GM15510 (cell line): ENCODE results near the gene TPK1.

Source experiments
- POLR2A ChIP-seq: IDR thresholded peaks from 3 replicates; pipeline ENCODE4 v1.6.1; 2011; ENCODE audit warnings: borderline replicate concordance; ENCODE audit not compliant: insufficient read length; ENCODE audit errors: extremely low read depth

Gene TPK1

GRCh38 chr7:144436500-144436899, 399.4 kb downstream of the TPK1 start:
- no peak for TF ChIP-seq POLR2A

- no peak for TF ChIP-seq POLR2A
Observed at GRCh38 chr7:144428431-144428830, 407.4 kb downstream of the TPK1 start.

GRCh38 chr7:144416341-144416740, 419.5 kb downstream of the TPK1 start:
- no peak for TF ChIP-seq POLR2A

- no peak for TF ChIP-seq POLR2A
Observed at GRCh38 chr7:144415858-144416257, 420.0 kb downstream of the TPK1 start.

GRCh38 chr7:144414815-144415214, 421.0 kb downstream of the TPK1 start:
- TF ChIP-seq POLR2A = no peak

GRCh38 chr7:144410441-144410840, 425.4 kb downstream of the TPK1 start:
- no peak for TF ChIP-seq POLR2A

GRCh38 chr7:144408121-144408520, 427.7 kb downstream of the TPK1 start:
- TF ChIP-seq POLR2A = no peak

GRCh38 chr7:144407266-144407931, 428.5 kb downstream of the TPK1 start:
- no peak for TF ChIP-seq POLR2A

GRCh38 chr7:144404946-144405345, 430.9 kb downstream of the TPK1 start:
- TF ChIP-seq POLR2A = no peak

GRCh38 chr7:144403649-144404061, 432.2 kb downstream of the TPK1 start, which contains the start of gene NOBOX:
Gene NOBOX (minus strand): TSS chr7:144403693.
- no peak for TF ChIP-seq POLR2A

GRCh38 chr7:144403102-144403501, 432.8 kb downstream of the TPK1 start:
- no peak for TF ChIP-seq POLR2A
